Stimulated activated CD4-positive, alpha-beta T cell treated with anti-CD3 and anti-CD28 coated beads, Interleukin-4, amount 100 ng/mL, for 48 hours (primary cell): ENCODE data around the gene TCTN2.
A peak's percentile ranks its signal among the peaks of the same experiment; 100 is the strongest.

ENCODE experiments used
- DNase-seq, 2 donors: peaks; one replicate each; pipeline ENCODE4 v3.0.0-alpha.2; 2020; ENCODE audit warnings: low read depth in 2 of 2

TCTN2 gene

GRCh38 chr12:123670882-123671728 is at the start of gene TCTN2:
TSS of gene TCTN2 (plus strand) at chr12:123671113. CDS start at chr12:123671241, 128 bp downstream.
- peak; percentile 94 to 95 for DNase-seq

- no peak for DNase-seq
Measured at GRCh38 chr12:123621619-123622530, 49.0 kb upstream of the TCTN2 start.

- DNase-seq, result peak; percentile 94 to 96
Measured at GRCh38 chr12:123633379-123634141, 37.4 kb upstream of the TCTN2 start, which contains the start of the genes EIF2B1 and GTF2H3. TSS of gene EIF2B1 (minus strand) at chr12:123633686. CDS start at chr12:123633557, 129 bp downstream. TSS of gene GTF2H3 (plus strand) at chr12:123633829. CDS start at chr12:123633860, 31 bp downstream.

GRCh38 chr12:123634142-123634561 is 36.8 kb upstream of the TCTN2 start:
- no peak for DNase-seq

GRCh38 chr12:123643911-123644310 is 27.0 kb upstream of the TCTN2 start:
- DNase-seq, result no peak

- no peak for DNase-seq
Measured at GRCh38 chr12:123645380-123645779, 25.5 kb upstream of the TCTN2 start.

GRCh38 chr12:123645878-123646277 is 25.0 kb upstream of the TCTN2 start:
- no peak for DNase-seq

GRCh38 chr12:123648401-123648800 is 22.5 kb upstream of the TCTN2 start:
- no peak for DNase-seq

- DNase-seq, result no peak
Measured at GRCh38 chr12:123654129-123654701, 16.7 kb upstream of the TCTN2 start.

GRCh38 chr12:123655420-123655819 is 15.5 kb upstream of the TCTN2 start:
- no peak for DNase-seq

GRCh38 chr12:123656392-123656791 is 14.5 kb upstream of the TCTN2 start:
- DNase-seq, result no peak

- DNase-seq, result no peak
Measured at GRCh38 chr12:123657211-123657610, 13.7 kb upstream of the TCTN2 start.

- no peak for DNase-seq
Measured at GRCh38 chr12:123659996-123660727, 10.8 kb upstream of the TCTN2 start.

- no peak for DNase-seq
Measured at GRCh38 chr12:123667771-123668170, 3.1 kb upstream of the TCTN2 start.

- no peak for DNase-seq
Measured at GRCh38 chr12:123671876-123672275, 963 bp downstream of the TCTN2 start.

GRCh38 chr12:123675436-123675835 is 4.5 kb downstream of the TCTN2 start:
- DNase-seq, result no peak

GRCh38 chr12:123676616-123677320 is 5.9 kb downstream of the TCTN2 start:
- no peak for DNase-seq

- DNase-seq, result no peak
Measured at GRCh38 chr12:123678981-123679380, 8.1 kb downstream of the TCTN2 start.

GRCh38 chr12:123681605-123682004 is 10.7 kb downstream of the TCTN2 start:
- DNase-seq, result no peak

GRCh38 chr12:123683964-123684363 is 13.1 kb downstream of the TCTN2 start:
- no peak for DNase-seq
